ENCODE data around the gene NR2F1-AS1.
"Not testable (repeated sequence)": the region's sequence is repeated elsewhere in the genome, so short reads cannot be mapped to it uniquely, and the experiment has no call there.

Gene NR2F1-AS1

DNA sequence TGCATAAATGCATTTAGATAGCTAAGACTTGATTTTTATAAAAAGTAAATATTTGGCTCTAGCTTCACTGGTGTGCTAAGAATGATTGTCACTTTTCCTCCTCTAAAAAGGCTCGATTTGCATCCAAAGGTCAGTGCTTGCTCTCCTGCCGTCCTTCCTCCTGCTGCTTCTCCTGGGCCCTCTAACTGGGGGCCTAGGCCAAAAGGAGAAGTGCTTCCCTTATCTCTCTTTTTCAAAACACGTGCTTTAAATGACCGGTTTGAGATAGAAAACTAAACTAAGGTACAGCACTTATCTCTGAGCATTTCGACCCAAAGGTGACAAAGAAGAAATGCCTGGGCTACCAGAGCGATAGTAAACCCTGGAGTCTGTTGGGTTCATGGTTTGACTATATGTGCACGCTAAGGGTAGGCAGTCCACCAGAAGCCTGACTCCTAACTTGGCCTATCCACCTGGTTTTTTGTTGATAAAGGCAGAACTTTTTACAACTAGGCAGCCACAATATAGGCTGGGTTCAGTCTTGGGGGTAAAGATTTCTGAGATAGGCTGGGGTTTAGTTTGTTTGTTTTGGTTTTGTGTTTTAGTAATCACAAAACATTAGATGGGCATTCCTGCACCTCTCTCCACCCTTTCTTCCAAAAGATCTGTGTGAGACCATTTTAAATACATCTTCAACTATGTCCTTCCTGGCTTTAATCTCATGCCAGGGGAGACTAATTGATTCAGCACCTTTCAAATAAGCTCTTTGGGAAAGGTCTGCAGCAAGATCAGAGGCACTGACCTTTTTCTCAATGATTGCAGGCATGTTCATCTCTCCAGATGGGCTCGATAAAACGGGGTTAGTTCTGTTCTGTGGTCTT is 3.8 kb downstream of the NR2F1-AS1 start:
- DNase-seq (ENCODE audit: low spot score) = no peak

DNA sequence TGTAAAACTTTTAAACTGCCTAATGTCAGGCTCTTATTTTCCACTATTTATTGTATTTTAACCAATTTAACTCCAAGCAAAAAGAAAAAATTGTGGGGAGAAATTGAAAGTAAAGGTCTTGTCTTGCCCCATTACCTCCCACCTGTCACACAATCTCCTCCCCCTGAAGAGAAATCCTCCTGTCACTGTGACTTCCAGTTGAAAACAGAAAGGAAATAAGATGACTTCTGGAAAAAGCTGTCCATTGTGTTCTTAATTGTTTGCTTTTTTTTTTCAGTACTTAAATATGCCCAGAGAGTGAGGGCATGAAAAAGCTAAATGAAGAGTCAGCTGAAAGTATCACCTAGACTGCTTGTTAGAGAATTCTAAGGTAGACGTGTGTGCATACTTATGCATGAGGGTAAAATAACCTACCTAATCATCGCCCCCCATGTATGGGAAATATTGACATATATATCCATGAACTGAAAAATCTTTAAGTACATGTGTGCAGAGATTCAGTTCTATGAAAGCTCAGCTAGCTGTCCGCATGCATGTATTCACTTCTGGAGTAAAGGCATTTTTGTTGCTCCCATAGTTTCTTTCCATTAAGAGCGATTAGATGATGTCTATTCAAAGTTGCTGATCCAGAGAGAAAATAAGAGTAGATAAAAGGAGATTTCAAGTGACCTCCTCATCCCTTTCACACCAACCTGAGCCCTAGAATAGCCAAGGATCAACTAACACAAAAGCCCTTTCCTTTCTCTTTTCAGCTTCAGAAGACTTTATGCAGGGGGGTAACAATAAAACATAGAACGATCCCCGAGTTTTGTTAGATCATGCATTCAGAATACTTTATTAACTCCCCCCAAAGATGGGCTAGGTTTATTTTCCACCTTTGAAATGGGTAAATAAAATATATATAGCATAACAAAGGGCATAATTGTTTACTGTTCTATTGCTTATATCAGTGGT is 5.3 kb downstream of the NR2F1-AS1 start:
- no peak for DNase-seq (ENCODE audit: low spot score)

DNA sequence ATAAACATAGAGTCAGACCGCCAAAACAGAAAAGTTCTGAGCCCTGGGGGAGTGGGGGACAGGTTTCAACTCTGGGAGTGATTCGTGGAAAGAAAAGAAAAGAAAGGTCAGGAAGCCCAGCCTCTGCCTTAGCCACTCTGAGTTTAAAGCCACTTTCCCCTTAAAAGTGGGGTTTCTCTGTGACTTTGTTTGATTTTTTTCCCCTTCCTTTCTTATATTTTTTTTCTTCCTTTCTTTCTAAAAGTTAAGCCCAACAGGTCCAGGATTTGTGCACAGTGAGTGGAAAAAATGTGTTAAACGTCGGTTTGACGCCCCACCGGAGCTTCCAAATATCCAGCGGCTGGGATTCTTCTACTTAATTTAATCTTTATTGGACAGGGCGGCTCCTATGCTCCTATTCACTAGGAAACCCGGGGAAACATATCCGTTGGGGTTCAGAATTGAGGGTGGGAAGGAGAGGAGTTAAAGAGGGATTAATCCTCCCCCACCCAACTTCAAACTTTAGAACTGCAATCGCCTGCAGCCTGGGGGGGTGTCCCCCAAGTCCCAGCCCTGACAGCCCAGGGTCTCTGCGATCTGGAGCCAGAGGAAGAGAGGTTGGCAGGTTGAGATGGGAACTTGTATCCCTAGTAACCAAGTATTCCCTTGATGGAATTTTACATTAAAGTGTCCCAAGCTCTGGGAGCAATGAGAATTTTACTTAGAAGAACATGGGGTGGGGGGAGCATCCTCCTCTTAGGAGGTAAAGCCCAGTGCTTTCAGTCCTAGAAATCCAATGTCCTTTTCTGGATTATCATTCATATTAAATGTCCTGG is 6.3 kb downstream of the NR2F1-AS1 start:
- no peak for DNase-seq (ENCODE audit: low spot score)

DNA sequence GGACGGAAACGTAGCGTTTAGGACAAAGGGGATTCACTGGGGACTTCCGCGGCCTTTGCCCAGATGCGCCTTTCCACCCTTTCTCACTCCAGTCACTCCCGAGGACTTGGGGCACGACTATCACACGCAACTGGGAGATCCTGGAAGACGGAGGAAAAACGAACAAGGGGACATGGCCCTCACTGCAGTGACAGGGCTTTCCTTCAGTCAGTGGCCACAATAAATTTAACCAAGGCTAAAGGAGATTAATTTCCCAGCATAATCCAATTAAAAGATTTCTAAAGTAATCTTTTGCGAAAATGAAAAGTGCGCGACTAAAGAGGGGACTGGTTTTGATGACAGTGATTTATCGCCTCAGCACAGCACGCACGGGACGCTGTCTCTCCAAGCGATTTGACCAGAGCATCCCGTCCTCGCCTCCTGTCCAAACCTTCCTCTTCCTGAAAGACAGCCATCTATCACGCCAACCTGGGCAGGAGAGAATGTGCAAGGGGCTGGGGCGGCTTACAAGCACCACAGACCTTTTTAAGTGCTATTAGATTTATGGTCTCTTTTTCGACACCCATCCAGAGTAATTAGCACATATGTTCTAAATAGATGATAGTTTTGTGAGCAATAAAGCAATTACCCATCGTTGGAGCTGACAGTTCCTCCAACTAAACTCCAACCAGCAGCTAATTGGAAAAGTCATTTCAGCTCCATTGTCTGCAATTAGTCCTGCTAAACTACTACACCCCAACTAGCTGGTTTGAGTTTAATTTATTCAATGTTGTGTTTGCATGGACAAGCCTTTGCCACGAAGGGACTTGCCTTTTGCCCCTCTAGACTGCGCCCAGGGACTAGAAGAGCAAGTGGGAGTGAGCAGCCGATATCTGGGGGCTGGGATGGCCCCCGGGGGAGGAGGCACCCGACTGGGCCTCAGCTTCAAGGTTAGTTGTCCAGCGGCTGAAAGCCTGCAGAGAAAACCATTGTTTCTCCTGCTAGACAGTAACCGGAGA is 7.4 kb downstream of the NR2F1-AS1 start:
- no peak for DNase-seq (ENCODE audit: low spot score)

DNA sequence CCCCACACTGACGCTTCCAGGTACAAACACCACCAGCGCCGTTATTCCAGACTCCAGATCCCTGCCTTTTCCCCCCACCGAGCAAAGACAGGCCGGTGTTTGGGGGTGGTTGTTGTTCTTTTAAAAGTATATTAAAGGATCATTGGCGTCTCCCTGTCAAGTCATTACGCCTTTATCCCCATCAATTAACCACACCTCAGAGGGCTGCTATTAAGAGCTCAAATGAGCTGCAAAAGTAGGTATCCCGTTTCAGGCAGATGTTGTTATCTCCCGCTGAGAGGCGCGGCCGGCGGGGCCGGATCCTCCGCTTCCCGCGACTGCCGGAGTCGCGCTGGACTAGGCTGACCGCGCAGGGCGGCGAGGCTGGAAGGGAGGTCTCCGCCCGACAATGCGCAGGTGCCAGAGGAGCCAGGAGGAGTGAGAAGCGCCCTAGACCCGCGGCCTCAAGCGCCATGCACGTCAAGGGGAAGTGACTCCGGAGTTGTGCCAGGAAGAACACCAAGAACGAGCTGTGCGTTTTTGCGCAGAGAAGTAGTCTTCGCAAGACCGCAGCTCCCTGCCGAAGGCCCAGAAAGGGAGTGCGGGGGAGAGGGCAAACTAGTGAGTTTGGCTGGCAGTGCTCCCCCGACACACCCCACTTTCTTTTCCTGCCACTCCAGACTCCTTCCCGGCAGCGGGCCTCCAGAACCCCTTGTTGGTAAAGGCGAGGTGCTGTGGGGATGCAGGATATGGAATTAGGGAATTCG is 8.2 kb downstream of the NR2F1-AS1 start:
- no peak for DNase-seq (ENCODE audit: low spot score)

DNA sequence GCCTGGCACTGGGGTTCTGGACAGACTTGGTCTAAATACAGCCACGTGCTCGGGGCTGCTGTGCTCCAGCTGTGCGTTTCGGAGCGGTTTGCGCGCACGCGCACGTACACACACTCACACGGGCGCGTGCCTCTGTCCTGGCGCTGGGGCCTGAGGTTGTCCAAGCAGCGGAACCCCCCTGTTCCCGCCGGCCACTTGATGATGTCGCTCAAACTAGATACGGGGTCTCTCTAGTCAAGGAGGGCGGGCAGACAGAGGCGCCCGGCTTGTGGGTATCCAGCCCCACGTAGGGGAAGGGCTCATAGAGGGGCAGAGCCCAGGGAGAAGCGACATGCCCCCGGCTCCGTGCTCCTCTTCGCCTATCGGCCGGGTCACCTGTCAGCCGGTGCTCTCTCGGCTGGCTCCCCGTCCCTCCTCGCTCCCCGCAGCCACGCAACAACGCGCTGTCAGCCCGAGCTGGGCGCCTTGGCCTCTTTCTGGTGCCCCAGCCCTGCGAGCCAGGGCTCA is 8.9 kb downstream of the NR2F1-AS1 start:
- DNase-seq (ENCODE audit: low spot score) = no peak

DNA sequence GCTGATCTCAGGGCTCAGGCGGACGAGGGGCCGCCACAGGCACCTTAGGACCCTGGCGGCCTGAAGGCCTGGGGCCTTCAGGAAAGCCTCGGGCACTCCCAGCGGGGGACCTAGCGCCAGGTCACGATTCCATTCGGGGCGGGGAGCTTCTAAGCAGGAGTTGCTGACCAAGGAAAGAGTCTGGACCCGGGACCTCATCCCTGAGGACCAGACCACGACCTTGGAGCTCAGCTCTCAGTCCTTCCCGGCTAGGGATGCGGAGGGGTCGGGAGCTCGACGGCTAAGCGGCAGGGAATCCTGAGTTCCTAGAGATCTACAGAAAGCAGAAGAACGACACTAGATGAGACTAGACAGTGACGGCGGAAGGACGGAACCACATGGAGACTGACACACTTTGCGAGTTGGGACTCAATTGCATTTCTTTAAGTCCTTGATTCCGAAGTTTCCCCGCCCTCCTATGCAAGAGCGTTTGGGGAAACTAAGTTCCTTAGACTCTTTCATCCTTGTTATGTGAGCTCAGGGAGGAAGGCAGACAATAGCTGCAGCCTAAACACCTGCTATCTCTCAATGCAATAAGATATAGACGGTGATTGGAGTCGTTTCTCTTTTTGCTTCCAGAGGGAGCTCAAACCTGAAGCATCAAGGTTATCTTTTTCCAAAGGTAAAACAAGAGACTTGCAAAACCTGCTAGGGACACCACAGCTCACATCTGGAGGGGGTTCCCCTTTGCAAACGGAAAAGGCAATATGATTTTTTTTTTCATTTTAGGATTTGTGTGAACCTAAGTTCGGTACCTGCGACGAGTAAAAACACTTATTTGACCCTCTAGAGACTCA is 9.7 kb downstream of the NR2F1-AS1 start:
- DNase-seq (ENCODE audit: low spot score) = no peak

DNA sequence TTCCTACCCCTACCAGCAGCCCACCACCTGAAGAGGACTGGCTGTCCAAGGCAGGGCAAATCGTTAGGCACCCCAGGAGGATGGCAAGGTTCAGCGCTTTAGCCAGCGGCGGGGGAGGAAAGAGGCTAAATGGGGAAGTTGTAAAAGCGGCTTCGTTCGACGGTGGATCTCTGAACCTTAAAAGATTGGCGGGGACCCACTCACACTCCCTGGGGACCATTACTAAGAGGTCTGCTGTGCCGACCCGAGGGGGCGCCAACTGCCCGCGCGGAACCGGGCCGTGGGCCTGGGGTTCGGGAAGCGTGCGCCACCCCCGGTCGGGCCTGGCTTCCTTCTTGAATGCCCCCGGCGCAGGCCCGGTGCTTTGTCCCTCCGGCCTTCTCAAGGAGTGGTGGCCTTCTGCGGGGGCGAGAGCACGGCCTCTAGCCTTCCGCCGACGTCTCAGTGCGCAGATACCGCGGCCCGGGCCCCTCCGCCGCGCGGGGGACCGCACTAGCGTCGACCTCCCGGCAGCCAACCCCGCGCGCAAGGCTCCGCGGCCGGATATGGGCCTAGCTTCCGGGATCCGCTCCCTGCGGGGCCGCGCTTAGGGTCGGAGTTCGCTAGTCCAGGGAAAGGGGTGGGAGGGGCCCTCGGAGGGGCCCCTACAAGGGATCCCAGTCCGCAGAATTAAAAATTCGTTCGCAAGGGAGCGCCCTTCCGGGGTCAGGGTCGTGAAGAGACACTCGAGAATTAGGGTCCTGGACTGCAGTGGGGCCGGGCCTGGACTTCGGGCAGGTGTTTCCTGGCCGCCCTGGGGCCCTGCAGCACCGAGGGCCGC is 10.5 kb downstream of the NR2F1-AS1 start:
- no peak for DNase-seq (ENCODE audit: low spot score)

DNA sequence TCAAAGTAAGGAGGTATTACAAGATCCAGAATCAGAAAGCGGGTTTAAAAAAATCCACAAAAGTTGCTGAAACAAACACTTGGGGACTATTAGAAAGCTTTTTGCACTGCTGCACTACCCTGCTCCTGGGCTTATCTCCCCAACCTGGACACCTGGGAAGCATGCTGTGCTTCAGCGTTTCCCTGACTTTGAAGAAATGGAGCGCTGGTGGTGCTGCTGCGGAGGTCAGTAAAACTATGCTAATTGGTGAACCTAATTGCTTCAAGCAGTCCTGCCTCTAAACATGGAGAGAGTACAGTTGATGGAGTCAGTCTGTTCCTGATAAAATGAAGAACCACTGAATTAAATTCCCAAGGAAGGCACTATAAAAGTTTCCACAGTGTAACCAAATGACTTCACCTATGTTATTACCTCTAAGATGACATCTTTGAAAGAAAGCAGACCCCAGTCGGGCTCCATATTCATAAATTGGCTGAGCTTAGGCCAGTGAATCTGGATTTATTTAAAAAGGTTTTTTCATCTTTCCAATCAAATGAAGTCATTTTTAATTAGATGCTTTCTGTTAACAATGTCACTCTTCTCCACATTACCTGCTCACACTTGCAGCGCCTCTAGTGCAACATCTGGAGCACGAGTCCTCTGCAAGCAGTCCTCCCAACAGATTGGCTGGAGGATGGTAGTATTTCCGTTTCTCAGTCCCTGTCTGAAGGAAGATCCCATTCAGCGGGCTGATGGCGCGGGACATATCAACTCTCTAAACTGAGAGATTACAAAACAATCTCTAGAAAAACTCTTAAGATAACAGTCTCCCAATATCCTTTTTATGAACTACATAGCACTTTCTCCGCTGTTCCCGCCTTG is 11.5 kb downstream of the NR2F1-AS1 start:
- DNase-seq (ENCODE audit: low spot score) = no peak

DNA sequence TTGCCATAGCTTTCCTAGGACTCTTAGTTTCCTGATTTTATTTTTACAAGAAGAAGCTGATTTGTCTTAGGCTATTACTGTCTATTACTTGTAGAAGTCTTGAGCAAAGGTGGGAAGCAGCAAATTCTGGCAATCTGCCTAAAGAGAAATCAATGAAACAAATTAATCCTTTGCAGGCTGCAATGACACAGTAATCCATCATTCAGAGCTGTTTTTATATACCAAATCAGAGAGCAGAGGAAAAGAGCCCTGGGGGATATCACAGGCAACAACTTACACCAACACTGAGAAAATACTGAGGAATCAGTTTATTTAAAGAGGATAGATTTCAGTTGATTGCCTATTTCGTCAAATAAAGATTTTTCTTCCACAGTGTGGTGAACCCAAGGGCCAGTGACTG is 13.6 kb downstream of the NR2F1-AS1 start:
- DNase-seq (ENCODE audit: low spot score) = no peak

DNA sequence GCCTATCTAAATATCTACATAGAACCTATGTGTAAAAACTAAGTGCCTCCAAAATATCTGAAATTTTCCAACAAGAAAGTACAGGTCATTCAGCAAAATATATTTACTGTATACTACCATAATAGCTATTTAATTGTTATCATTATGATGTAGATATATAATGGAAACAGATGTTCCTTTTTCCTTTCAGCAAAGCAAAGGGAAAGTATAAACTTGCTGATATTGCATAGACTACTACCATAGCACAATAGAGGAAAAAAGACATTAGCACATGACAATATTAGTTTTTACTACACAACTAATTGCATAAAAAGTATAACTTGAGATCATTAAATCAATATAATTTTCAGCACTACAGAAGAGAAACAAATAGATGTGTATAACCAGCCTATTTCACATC is 14.9 kb downstream of the NR2F1-AS1 start:
- no peak for DNase-seq (ENCODE audit: low spot score)

DNA sequence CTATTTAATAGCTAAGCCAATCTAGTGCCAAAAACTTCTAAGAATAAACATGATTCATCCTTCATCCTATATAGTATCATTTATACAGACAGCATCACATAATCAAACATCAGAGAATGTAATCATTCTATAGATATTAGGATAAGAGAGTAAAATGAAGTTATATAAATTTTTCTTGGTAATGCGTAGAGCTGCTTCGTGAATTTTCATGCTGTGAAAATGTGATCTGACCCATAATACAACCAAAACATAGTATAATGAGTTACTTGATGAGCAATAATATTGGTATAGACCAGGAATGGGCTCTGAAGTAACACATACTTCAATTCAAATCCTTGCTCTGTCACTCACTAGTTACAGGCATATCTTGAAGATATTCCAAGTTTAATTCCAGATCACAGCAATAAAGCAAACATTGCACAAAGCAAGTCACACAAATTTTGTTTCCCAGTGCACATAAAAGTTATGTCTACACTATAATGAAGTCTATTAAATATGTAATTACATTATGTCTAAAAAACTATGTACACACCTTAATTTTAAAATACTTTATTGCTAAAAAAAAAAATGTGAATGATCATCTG is 23.9 kb downstream of the NR2F1-AS1 start:
- no peak for DNase-seq (ENCODE audit: low spot score)

DNA sequence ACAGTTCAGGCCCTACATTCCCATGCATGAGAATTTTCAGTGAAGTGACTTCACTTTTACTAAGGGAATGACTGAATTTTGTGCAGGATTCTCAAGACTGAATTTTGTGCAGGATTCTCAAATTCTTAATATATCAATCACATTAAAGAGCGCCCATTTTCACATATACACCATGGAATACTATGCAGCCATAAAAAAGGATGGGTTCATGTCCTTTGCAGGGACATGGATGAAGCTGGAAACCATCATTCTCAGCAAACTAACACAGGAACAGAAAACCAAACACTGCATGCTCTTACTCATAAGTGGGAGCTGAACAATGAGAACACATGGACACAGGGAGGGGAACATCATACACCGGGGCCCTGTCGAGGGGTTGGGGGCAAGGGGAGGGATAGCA is 31.4 kb downstream of the NR2F1-AS1 start:
- not testable (repeated sequence) for DNase-seq (ENCODE audit: low spot score)

DNA sequence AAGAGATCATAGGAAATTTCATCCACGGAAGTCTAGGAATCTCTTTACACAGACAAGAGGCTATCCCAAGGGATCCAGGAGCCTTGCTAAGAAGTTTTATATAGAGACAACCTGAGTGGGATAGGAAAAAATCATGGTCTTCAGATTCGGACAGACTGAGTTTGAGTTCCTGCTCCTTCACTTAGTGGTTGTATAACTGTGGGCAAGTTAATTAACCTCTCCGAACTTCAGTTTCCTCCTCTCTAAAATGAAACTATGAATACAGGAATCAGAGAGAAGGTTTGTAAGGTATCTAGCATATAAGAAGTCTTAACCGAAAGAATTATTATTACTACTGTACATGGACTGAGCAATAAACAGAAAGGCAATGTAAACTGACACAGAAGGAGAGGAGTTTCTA is 35.1 kb downstream of the NR2F1-AS1 start:
- no peak for DNase-seq (ENCODE audit: low spot score)

DNA sequence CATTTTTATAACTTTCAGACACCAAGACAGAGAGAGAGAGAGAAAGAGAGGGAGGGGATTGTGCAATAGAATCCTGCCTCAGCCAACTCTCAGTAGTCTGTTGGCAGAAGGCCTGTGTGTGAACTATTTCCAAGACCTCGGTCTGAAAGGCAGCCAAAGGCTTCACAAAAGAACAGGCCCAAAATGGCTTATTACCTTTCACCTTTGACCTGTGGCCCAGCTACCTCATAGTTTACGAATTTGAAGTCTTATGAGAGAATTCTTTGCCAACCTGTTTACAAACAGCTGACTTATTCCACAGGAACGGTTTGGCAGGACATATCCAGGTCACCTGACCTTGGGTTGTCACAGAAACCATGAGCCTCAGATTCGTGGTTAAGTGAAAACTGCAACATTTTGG is 48.6 kb downstream of the NR2F1-AS1 start:
- no peak for DNase-seq (ENCODE audit: low spot score)

DNA sequence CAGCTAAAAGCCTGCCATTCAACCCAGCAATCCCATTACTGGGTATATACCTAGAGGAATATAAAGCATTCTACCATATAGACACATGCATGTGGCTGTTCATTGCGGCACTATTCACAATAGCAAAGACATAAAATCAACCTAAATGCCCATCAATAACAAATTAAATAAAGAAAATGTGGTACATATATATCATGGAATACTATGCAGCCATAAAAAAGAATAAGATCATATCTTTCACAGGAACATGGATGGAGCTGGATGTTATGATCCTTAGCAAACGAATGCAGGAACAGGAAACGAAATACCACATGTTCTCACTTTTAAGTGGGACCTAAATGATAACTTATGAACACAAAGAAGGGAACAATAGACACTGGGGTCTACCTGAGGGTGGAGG is 59.2 kb downstream of the NR2F1-AS1 start:
- not testable (repeated sequence) for DNase-seq (ENCODE audit: low spot score)

DNA sequence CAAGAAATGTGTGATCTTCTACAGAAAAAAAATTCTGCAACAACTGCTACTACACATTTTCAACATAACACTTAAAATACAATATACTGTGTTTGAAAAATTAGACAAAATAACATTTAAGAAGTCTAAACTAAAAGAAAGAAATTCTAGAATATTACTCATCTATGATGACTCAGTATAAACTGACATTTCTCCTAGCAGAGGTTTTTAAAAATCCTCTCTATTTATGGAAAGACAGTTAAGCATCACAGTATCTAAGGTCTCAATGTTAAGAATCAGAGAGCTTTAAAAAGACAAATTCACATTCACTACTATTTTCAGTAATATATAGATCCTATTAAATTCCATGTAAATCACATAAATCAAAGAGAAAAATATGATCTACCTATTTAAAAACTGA is 61.3 kb downstream of the NR2F1-AS1 start:
- DNase-seq (ENCODE audit: low spot score) = no peak
